Measurements from ENCODE around the gene ZNF521. TPM values are rescaled to one million over a fixed set of nuclear protein-coding genes. Genes with fewer than 3 reads are reported as not detected.
A peak's percentile ranks its signal among the peaks of the same experiment; 100 is the strongest.

The ZNF521 gene
- polyA plus RNA-seq, 3 donors, result 0.07 to 0.20 TPM; not detected in 1

DNA sequence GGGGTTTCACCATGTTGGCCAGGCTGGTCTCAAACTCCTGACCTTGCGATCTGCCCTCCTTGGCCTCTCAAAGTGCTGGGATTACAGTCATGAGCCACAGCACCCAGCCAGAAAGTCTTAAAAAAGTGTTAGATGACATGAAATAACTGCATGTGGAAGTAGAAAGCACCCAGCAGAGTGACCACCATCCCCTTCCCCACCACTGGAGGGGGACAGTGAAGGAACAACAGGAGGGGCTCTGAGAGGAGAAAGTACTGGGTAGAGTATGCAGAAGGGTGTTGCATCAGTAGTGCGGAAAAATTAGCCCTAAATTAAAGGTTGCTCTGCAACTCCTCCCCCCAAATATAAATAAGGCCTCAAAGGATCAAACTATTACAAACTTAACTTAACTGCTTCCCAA lies 230.5 kb downstream of the ZNF521 start:
- peaks cover 0 to 5% of the 10 kb centered on the region in 2 donors for H3K4me1 ChIP-seq (ENCODE audit: control insufficient read depth in 1 of 2, insufficient read depth in 2 of 2, low read length in 2 of 2)
- no peaks in the 10 kb centered on the region for H3K79me2 ChIP-seq (ENCODE audit: insufficient read depth, low read length)
- no peaks in the 10 kb centered on the region for H3K36me3 Mint-ChIP-seq
- no peaks in the 10 kb centered on the region for H3K27me3 Mint-ChIP-seq (ENCODE audit: low read depth in 3 of 3)
- H3K4me3 Mint-ChIP-seq, result no peak overlapping the region
- DNase-seq, result no peak
- H3K4me1 Mint-ChIP-seq, result peaks cover 13% of the 10 kb centered on the region
- no peaks in the 10 kb centered on the region for H3K27me3 ChIP-seq (ENCODE audit: control insufficient read depth in 2 of 2, insufficient read depth in 2 of 2, low read length in 2 of 2)
- TF ChIP-seq, protein P1, sequence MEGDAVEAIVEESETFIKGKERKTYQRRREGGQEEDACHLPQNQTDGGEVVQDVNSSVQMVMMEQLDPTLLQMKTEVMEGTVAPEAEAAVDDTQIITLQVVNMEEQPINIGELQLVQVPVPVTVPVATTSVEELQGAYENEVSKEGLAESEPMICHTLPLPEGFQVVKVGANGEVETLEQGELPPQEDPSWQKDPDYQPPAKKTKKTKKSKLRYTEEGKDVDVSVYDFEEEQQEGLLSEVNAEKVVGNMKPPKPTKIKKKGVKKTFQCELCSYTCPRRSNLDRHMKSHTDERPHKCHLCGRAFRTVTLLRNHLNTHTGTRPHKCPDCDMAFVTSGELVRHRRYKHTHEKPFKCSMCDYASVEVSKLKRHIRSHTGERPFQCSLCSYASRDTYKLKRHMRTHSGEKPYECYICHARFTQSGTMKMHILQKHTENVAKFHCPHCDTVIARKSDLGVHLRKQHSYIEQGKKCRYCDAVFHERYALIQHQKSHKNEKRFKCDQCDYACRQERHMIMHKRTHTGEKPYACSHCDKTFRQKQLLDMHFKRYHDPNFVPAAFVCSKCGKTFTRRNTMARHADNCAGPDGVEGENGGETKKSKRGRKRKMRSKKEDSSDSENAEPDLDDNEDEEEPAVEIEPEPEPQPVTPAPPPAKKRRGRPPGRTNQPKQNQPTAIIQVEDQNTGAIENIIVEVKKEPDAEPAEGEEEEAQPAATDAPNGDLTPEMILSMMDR (IDR thresholded peaks at IDR 0.05), result no peak
- H3K9me3 ChIP-seq (replicated peaks in 1 of 2; ENCODE audit: control insufficient read depth in 1 of 2, insufficient read depth in 1 of 2, low read length in 2 of 2), result no peaks in the 10 kb centered on the region
- H3K4me3 ChIP-seq (replicated peaks in 1 of 3; ENCODE audit: low read depth in 2 of 3, low read length in 3 of 3), result no peak overlapping the region
- no peaks in the 10 kb centered on the region for H3K36me3 ChIP-seq (replicated peaks in 1 of 2; ENCODE audit: control insufficient read depth in 1 of 2, insufficient read depth in 2 of 2, low read length in 2 of 2)
- peak overlapping the region in 1 of 7 donors; percentile 77 for H3K27ac Mint-ChIP-seq
- peaks cover 0 to 16% (median 6%) of the 10 kb centered on the region in 7 donors for H3K9me3 Mint-ChIP-seq
- H3K9ac ChIP-seq (ENCODE audit: insufficient read depth, low read length, poor library complexity, severe bottlenecking), result no peak overlapping the region
- intact Hi-C loops (cut with micrococcal nuclease), result no loop called here
- no CpG with 5 or more reads among the region's 2 CpGs for WGBS (ENCODE audit: insufficient coverage)
- H2AFZ ChIP-seq (ENCODE audit: insufficient read depth, low read depth, low read length, poor library complexity, severe bottlenecking), result no peak overlapping the region
- H3K27ac ChIP-seq (ENCODE audit: low read depth in 1 of 2, low read length in 2 of 2), result no peak overlapping the region
- H4K20me1 ChIP-seq (ENCODE audit: insufficient read depth, low read length), result no peaks in the 10 kb centered on the region
- H3K4me2 ChIP-seq (replicated peaks; ENCODE audit: extremely low read depth, low read length, poor library complexity, severe bottlenecking), result no peak overlapping the region

DNA sequence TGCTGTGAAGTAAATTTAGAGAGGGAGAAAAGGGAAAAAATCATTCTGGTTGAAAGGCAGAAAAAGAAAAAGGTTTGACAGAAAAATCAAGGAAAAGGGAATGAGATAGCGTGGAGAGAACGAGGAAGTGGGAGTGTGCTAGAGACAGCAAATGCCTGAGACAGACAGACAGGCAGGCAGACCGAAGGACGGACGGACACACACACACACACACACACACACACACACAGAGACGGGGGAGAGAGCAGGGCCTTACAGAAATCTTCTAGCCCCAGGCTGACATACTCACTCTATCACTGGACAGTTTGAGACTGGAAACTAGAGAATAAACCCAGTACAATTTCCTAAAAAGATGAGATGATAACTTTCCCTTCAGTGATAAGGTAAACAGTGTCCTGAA lies 238.4 kb downstream of the ZNF521 start:
- peak overlapping the region in 1 of 2 donors; percentile 18 for H3K4me3 Mint-ChIP-seq
- no peaks in the 10 kb centered on the region for H3K9me3 ChIP-seq (replicated peaks in 1 of 2; ENCODE audit: control insufficient read depth in 1 of 2, insufficient read depth in 1 of 2, low read length in 2 of 2)
- peak overlapping the region; percentile 27 for H2AFZ ChIP-seq (ENCODE audit: insufficient read depth, low read depth, low read length, poor library complexity, severe bottlenecking)
- H3K36me3 Mint-ChIP-seq, result no peaks in the 10 kb centered on the region
- no peaks in the 10 kb centered on the region for H3K36me3 ChIP-seq (replicated peaks in 1 of 2; ENCODE audit: control insufficient read depth in 1 of 2, insufficient read depth in 2 of 2, low read length in 2 of 2)
- TF ChIP-seq, protein P1 (IDR thresholded peaks at IDR 0.05), result no peak
- intact Hi-C loops (cut with micrococcal nuclease), result no loop called here
- H3K4me3 ChIP-seq (replicated peaks in 1 of 3; ENCODE audit: low read depth in 2 of 3, low read length in 3 of 3), result no peak overlapping the region
- no peak overlapping the region for H3K9ac ChIP-seq (ENCODE audit: insufficient read depth, low read length, poor library complexity, severe bottlenecking)
- peak overlapping the region in 2 of 7 donors; percentile 28 to 52 for H3K27ac Mint-ChIP-seq
- no peaks in the 10 kb centered on the region for H3K4me1 ChIP-seq (ENCODE audit: control insufficient read depth in 1 of 2, insufficient read depth in 2 of 2, low read length in 2 of 2)
- H3K27me3 Mint-ChIP-seq (ENCODE audit: low read depth in 3 of 3), result peaks cover 0 to 2% (median 0%) of the 10 kb centered on the region in 3 donors
- WGBS (ENCODE audit: insufficient coverage), result no CpG with 5 or more reads among the region's 6 CpGs
- no peak overlapping the region for H3K4me2 ChIP-seq (replicated peaks; ENCODE audit: extremely low read depth, low read length, poor library complexity, severe bottlenecking)
- H3K9me3 Mint-ChIP-seq, result peaks cover 0 to 7% (median 5%) of the 10 kb centered on the region in 7 donors
- H3K27ac ChIP-seq (ENCODE audit: low read depth in 1 of 2, low read length in 2 of 2), result no peak overlapping the region
- no peaks in the 10 kb centered on the region for H4K20me1 ChIP-seq (ENCODE audit: insufficient read depth, low read length)
- no peaks in the 10 kb centered on the region for H3K79me2 ChIP-seq (ENCODE audit: insufficient read depth, low read length)
- no peak for DNase-seq
- no peaks in the 10 kb centered on the region for H3K27me3 ChIP-seq (ENCODE audit: control insufficient read depth in 2 of 2, insufficient read depth in 2 of 2, low read length in 2 of 2)
- H3K4me1 Mint-ChIP-seq, result peaks cover 4% of the 10 kb centered on the region

Data from CD14-positive monocyte (primary cell).